Measurements from ENCODE around the gene DLGAP4. TPM values are rescaled to one million over a fixed set of nuclear protein-coding genes. Genes with fewer than 3 reads are reported as not detected.

The DLGAP4 gene
- total and polyA plus RNA-seq, 10 of the 15 experiments (the other 5 are each of a cell fraction or from before 2014, with no cell fraction given): 0.42 to 43.3 (median 19.0) TPM

DNA sequence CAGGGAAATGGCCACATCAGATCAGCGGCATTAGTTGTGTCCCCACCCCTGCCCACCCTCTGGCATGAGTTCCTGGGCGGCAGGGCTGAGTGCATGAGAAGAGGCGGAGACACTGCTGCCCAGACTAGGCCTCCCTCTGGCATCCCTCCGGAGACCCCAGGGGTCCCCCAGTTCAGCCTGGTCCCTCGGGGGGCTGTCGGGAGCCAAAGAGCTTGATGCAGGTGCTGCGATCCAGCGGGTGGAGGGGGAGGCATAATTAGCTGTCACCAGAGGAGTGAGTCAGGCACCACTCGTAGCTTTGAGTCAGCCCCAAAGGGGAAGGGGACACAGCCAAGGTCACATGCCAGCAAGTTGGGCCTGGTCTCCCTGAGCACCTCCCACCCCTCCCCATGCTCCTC lies 34.5 kb downstream of the DLGAP4 start:
- no peaks in the 10 kb centered on the region; the same call in 1 of the 2 replicates for H4K20me1 ChIP-seq (ENCODE audit: control insufficient read depth, insufficient read depth)
- CTCF ChIA-PET: no interaction called here
- ATAC-seq: no peak
- DNase-seq (ENCODE audit: low read depth, low spot score): no peak
- no peak overlapping the region for H3K4me3 ChIP-seq
- H3K9me3 ChIP-seq (replicated peaks; ENCODE audit: control insufficient read depth, insufficient read depth, low read length): no peaks in the 10 kb centered on the region
- no peak overlapping the region for H3K4me2 ChIP-seq (ENCODE audit: control insufficient read depth, insufficient read depth)
- H3K4me1 ChIP-seq (ENCODE audit: control insufficient read depth, insufficient read depth, low read length): no peaks in the 10 kb centered on the region
- RAD21 ChIA-PET (ENCODE audit: unreplicated experiment): no interaction called here
- H2AFZ ChIP-seq (ENCODE audit: control insufficient read depth, low read depth, low read length): no peak overlapping the region
- no peaks in the 10 kb centered on the region for H3K36me3 ChIP-seq (ENCODE audit: control insufficient read depth in 2 of 2, insufficient read depth in 2 of 2, low read length in 1 of 2)
- no peak overlapping the region for H3K9ac ChIP-seq (ENCODE audit: control insufficient read depth, insufficient read depth, low read length)
- SMC1A ChIA-PET (ENCODE audit: uncharacterized antibody, unreplicated experiment): no interaction called here
- TF ChIP-seq SIN3A (IDR thresholded peaks at IDR 0.05; ENCODE audit: low read depth, low read length) (no peak), ESRRA (IDR thresholded peaks at IDR 0.05; ENCODE audit: low read length) (no peak), ZNF622 (IDR thresholded peaks at IDR 0.05) (no peak), TCF7 (IDR thresholded peaks at IDR 0.05; ENCODE audit: borderline replicate concordance) (no peak), SIX5 (IDR thresholded peaks at IDR 0.05; ENCODE audit: low read depth, low read length, severe bottlenecking) (no peak), SUZ12 (IDR thresholded peaks at IDR 0.05; ENCODE audit: unreplicated experiment) (no peak), RFX5 (IDR thresholded peaks at IDR 0.05; ENCODE audit: low read depth, low read length) (no peak), EED (IDR thresholded peaks at IDR 0.05; ENCODE audit: low read depth) (no peak), SRF (IDR thresholded peaks at IDR 0.05; ENCODE audit: low read depth in 2 of 2, low read length in 2 of 2) (no peak), TAF1 (IDR thresholded peaks at IDR 0.05; ENCODE audit: borderline replicate concordance, low read depth, low read length) (no peak), ZNF24 (IDR thresholded peaks at IDR 0.05) (no peak)
- TF ChIP-seq, protein P1, sequence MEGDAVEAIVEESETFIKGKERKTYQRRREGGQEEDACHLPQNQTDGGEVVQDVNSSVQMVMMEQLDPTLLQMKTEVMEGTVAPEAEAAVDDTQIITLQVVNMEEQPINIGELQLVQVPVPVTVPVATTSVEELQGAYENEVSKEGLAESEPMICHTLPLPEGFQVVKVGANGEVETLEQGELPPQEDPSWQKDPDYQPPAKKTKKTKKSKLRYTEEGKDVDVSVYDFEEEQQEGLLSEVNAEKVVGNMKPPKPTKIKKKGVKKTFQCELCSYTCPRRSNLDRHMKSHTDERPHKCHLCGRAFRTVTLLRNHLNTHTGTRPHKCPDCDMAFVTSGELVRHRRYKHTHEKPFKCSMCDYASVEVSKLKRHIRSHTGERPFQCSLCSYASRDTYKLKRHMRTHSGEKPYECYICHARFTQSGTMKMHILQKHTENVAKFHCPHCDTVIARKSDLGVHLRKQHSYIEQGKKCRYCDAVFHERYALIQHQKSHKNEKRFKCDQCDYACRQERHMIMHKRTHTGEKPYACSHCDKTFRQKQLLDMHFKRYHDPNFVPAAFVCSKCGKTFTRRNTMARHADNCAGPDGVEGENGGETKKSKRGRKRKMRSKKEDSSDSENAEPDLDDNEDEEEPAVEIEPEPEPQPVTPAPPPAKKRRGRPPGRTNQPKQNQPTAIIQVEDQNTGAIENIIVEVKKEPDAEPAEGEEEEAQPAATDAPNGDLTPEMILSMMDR (IDR thresholded peaks at IDR 0.05 in 2 of 3, conservative IDR thresholded peaks at IDR 0.05 in 1 of 3; ENCODE audit: control insufficient read depth in 2 of 3, extremely low read depth in 1 of 3, insufficient read depth in 1 of 3, low read depth in 3 of 3, low read length in 3 of 3): no peak
- TF ChIP-seq, protein P2, sequence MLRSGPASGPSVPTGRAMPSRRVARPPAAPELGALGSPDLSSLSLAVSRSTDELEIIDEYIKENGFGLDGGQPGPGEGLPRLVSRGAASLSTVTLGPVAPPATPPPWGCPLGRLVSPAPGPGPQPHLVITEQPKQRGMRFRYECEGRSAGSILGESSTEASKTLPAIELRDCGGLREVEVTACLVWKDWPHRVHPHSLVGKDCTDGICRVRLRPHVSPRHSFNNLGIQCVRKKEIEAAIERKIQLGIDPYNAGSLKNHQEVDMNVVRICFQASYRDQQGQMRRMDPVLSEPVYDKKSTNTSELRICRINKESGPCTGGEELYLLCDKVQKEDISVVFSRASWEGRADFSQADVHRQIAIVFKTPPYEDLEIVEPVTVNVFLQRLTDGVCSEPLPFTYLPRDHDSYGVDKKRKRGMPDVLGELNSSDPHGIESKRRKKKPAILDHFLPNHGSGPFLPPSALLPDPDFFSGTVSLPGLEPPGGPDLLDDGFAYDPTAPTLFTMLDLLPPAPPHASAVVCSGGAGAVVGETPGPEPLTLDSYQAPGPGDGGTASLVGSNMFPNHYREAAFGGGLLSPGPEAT (IDR thresholded peaks at IDR 0.05; ENCODE audit: low read depth): no peak
- TF ChIP-seq, protein P3, sequence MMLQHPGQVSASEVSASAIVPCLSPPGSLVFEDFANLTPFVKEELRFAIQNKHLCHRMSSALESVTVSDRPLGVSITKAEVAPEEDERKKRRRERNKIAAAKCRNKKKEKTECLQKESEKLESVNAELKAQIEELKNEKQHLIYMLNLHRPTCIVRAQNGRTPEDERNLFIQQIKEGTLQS (IDR thresholded peaks at IDR 0.05; ENCODE audit: borderline replicate concordance, extremely low read depth, low read depth, low read length): no peak
- H3K27ac ChIP-seq (ENCODE audit: control insufficient read depth, insufficient read depth): no peak overlapping the region
- 6% methylated on average over 9 of the region's 9 CpGs for WGBS (ENCODE audit: insufficient coverage, insufficient replicate concordance, low lambda C conversion rate, missing lambda C conversion rate)
- no peaks in the 10 kb centered on the region for H3K79me2 ChIP-seq (ENCODE audit: control insufficient read depth, insufficient read depth, low read length)
- H3K27me3 ChIP-seq (replicated peaks in 1 of 2; ENCODE audit: control insufficient read depth in 2 of 2, insufficient read depth in 2 of 2, low read length in 1 of 2): peaks cover 0 to 4% of the 10 kb centered on the region in 2 experiments; a peak in 2 of 4 replicates
- no peak for FAIRE-seq
- intact Hi-C loops (cut with micrococcal nuclease; ENCODE audit: unreplicated experiment): no loop called here
- no TSS peak for BruUV-seq (replicated peaks)
- POLR2A ChIA-PET: no interaction called here
- in situ Hi-C loops (cut with MboI): no loop called here

All from GM12878 (cell line).